Activated CD4-positive, alpha-beta T cell treated with anti-CD3 and anti-CD28 coated beads for 4 hours (primary cell): ENCODE data around the gene SS18.

Source experiments
- DNase-seq, 2 donors: peaks; one replicate each; pipeline ENCODE4 v3.0.0-alpha.2; 2020

The SS18 gene

GRCh38 chr18:26071020-26071419, 19.4 kb downstream of the SS18 start:
- no peak for DNase-seq

- no peak for DNase-seq
These were observed 31.1 kb downstream of the SS18 start for GRCh38 chr18:26059357-26059756.

- peak in 1 of 2 donors; percentile 3 for DNase-seq
These were observed 33.1 kb downstream of the SS18 start for GRCh38 chr18:26057344-26057773.

GRCh38 chr18:26056291-26056690, 34.1 kb downstream of the SS18 start:
- no peak for DNase-seq

- no peak for DNase-seq
These were observed 37.9 kb downstream of the SS18 start for GRCh38 chr18:26052505-26052904.

- no peak for DNase-seq
These were observed 38.6 kb downstream of the SS18 start for GRCh38 chr18:26051843-26052242.

- DNase-seq, result no peak
These were observed 43.9 kb downstream of the SS18 start for GRCh38 chr18:26046419-26047077.

GRCh38 chr18:26044807-26045206, 45.6 kb downstream of the SS18 start:
- no peak for DNase-seq

GRCh38 chr18:26040051-26040656, 50.3 kb downstream of the SS18 start:
- DNase-seq, result no peak

GRCh38 chr18:26039203-26039602, 51.2 kb downstream of the SS18 start:
- no peak for DNase-seq

- no peak for DNase-seq
These were observed 53.8 kb downstream of the SS18 start for GRCh38 chr18:26036635-26037034.

- DNase-seq, result no peak
These were observed 55.4 kb downstream of the SS18 start for GRCh38 chr18:26034850-26035497.

- DNase-seq, result no peak
These were observed 67.8 kb downstream of the SS18 start for GRCh38 chr18:26022585-26022984.

GRCh38 chr18:26021061-26021754, 69.2 kb downstream of the SS18 start:
- DNase-seq, result no peak

- no peak for DNase-seq
These were observed 72.5 kb downstream of the SS18 start for GRCh38 chr18:26017929-26018328.

- no peak for DNase-seq
These were observed 76.0 kb downstream of the SS18 start for GRCh38 chr18:26014462-26014861.

GRCh38 chr18:26008619-26009018, 81.8 kb downstream of the SS18 start:
- no peak for DNase-seq

GRCh38 chr18:26008096-26008495, 82.3 kb downstream of the SS18 start:
- DNase-seq, result no peak

- no peak for DNase-seq
These were observed 84.5 kb downstream of the SS18 start for GRCh38 chr18:26005950-26006349.

GRCh38 chr18:26004832-26005231, 85.6 kb downstream of the SS18 start:
- no peak for DNase-seq

- no peak for DNase-seq
These were observed 86.6 kb downstream of the SS18 start for GRCh38 chr18:26003817-26004216.

GRCh38 chr18:26003356-26003755, 87.1 kb downstream of the SS18 start:
- DNase-seq, result no peak

GRCh38 chr18:26002375-26002910, 88.0 kb downstream of the SS18 start:
- DNase-seq, result no peak
